K562 (cell line): ENCODE results near the gene RSRP1. TPM values are rescaled to one million over a fixed set of nuclear protein-coding genes. Genes with fewer than 3 reads are reported as not detected.

Experiments
- ARID2 ChIP-seq: fragments of 450-650 bp; IDR thresholded peaks from 2 replicates; pipeline ENCODE4 v1.6.1; 2017; ENCODE audit warnings: antibody characterized with exemption, mild to moderate bottlenecking
- BRCA1 ChIP-seq, 2 experiments: fragments of 450-650 bp in 1 of 2; sonication (generic) in 1 of 2; formaldehyde crosslinking in 1 of 2; IDR thresholded peaks; 2 replicates each; pipeline versions ENCODE4 v1.5.0 to v1.6.1; 2017 to 2020; ENCODE audit warnings: mild to moderate bottlenecking in 1 of 2, missing genetic modification reagents in 1 of 2
- BRD4 ChIP-seq: fragments of 200-600 bp; sonication (generic); IDR thresholded peaks from 2 replicates; pipeline ENCODE4 v1.6.1; 2017; ENCODE audit warnings: inconsistent platforms
- CBFB ChIP-seq: sonication (generic); formaldehyde crosslinking; IDR thresholded peaks from 2 replicates; pipeline ENCODE4 v1.4.0; 2020; ENCODE audit warnings: mild to moderate bottlenecking, missing genetic modification reagents
- ELK3 ChIP-seq: fragments of 450-650 bp; formaldehyde crosslinking; IDR thresholded peaks from 2 replicates; pipeline ENCODE4 v1.4.0; 2020; ENCODE audit warnings: mild to moderate bottlenecking
- HOXB6 ChIP-seq: fragments of 250-450 bp; sonication (Bioruptor Pico); IDR thresholded peaks from 2 replicates; pipeline ENCODE4 v1.5.1; 2022; ENCODE audit warnings: mild to moderate bottlenecking, borderline replicate concordance
- IRF9 ChIP-seq: fragments of 450-650 bp; IDR thresholded peaks from 2 replicates; pipeline ENCODE4 v1.6.1; 2016; ENCODE audit warnings: missing biosample characterization, missing genetic modification characterization
- KLF16 ChIP-seq: IDR thresholded peaks from 2 replicates; pipeline ENCODE4 v1.6.1; 2016; ENCODE audit warnings: antibody characterized with exemption
- MEF2D ChIP-seq: conservative IDR thresholded peaks from 2 replicates; pipeline ENCODE4 v1.6.1; 2016; ENCODE audit warnings: low read depth, missing genetic modification characterization, missing compliant biosample characterization
- NFE2L1 ChIP-seq: fragments of 450-650 bp; IDR thresholded peaks from 2 replicates; pipeline ENCODE4 v1.6.1; 2016; ENCODE audit warnings: missing genetic modification characterization, low read depth, mild to moderate bottlenecking, missing compliant biosample characterization, moderate library complexity, borderline replicate concordance
- RBFOX2 ChIP-seq: fragments of 200-400 bp; formaldehyde crosslinking; IDR thresholded peaks from 2 replicates; pipeline ENCODE4 v1.6.1; 2017; ENCODE audit warnings: low read depth, mild to moderate bottlenecking, low read length, moderate library complexity
- SMAD3 ChIP-seq: fragments of 450-650 bp; formaldehyde crosslinking; conservative IDR thresholded peaks from 2 replicates; pipeline ENCODE4 v1.4.0; 2020; ENCODE audit warnings: mild to moderate bottlenecking
- STAT5A ChIP-seq: IDR thresholded peaks from 2 replicates; pipeline ENCODE4 v1.6.1; 2012; ENCODE audit warnings: low read length, inconsistent platforms, borderline replicate concordance
- TCF15 ChIP-seq: fragments of 250-450 bp; sonication (Bioruptor Pico); IDR thresholded peaks from 2 replicates; pipeline ENCODE4 v1.8.0; 2022; ENCODE audit warnings: moderate library complexity, mild to moderate bottlenecking, inconsistent platforms
- ZKSCAN8 ChIP-seq: fragments of 200-800 bp; sonication (Bioruptor generic); IDR thresholded peaks from 2 replicates; pipeline ENCODE4 v1.6.1; 2016; ENCODE audit warnings: missing genetic modification characterization, missing compliant biosample characterization
- ZMIZ1 ChIP-seq, 2 experiments: fragments of 150-350 bp in 1 of 2; IDR thresholded peaks; 2 replicates each; pipeline ENCODE4 v1.6.1; 2012 to 2016; ENCODE audit warnings: low read depth in 2 of 2, low read length in 2 of 2, mild to moderate bottlenecking in 1 of 2, moderate library complexity in 1 of 2
- ZNF140 ChIP-seq: fragments of 250-450 bp; sonication (Bioruptor Pico); IDR thresholded peaks from 2 replicates; pipeline ENCODE4 v1.8.0; 2021; ENCODE audit warnings: moderate library complexity, mild to moderate bottlenecking, inconsistent platforms
- ZNF347 ChIP-seq: fragments of 450-650 bp; formaldehyde crosslinking; IDR thresholded peaks from 2 replicates; pipeline ENCODE4 v1.4.0; 2020; ENCODE audit warnings: low read depth, mild to moderate bottlenecking, moderate library complexity
- ZNF511 ChIP-seq: sonication (generic); formaldehyde crosslinking; IDR thresholded peaks from 2 replicates; pipeline ENCODE4 v1.8.0; 2022; ENCODE audit warnings: mild to moderate bottlenecking, missing genetic modification reagents
- ZNF589 ChIP-seq: fragments of 200-800 bp; sonication (Bioruptor generic); IDR thresholded peaks from 2 replicates; pipeline ENCODE4 v1.6.1; 2016; ENCODE audit warnings: low read depth, missing genetic modification characterization, missing compliant biosample characterization
- ZNF75A ChIP-seq: fragments of 450-650 bp; formaldehyde crosslinking; IDR thresholded peaks from 2 replicates; pipeline ENCODE4 v1.4.0; 2020; ENCODE audit warnings: mild to moderate bottlenecking
- polyA plus RNA-seq, 8 experiments: library from polyadenylated mRNA; depleted of rRNA in 4 of 8; stranded (reverse) in 5 of 8; unstranded in 3 of 8; fragments of >200 nt; fragmentation: Nextera tagmentation in 2 of 8; fragmentation: Illumina TruSeq in 1 of 8; extraction: Ambion mirVana in 2 of 8; extraction: Trizol in 1 of 8; gene quantifications; 2 replicates each; pipeline versions ENCODE4 v1.2.1 to v1.2.3, GENCODE V29; 2011 to 2014; ENCODE audit warnings: inconsistent platforms in 1 of 8, missing spikeins in 1 of 8
- total RNA-seq, 7 experiments: library from RNA; depleted of rRNA in 6 of 7; stranded (reverse); fragments of >200 nt in 6 of 7; fragmentation: Illumina TruSeq in 2 of 7; extraction: Trizol in 2 of 7; gene quantifications; 2 replicates each; pipeline versions ENCODE4 v1.2.1 to v1.2.3, GENCODE V29; 2011 to 2021; ENCODE audit warnings: low replicate concordance in 1 of 7
- TF ChIP-seq, protein P1 (sequence below): fragments of 450-650 bp; formaldehyde crosslinking; conservative IDR thresholded peaks from 2 replicates; pipeline ENCODE4 v1.4.0; 2022; ENCODE audit warnings: mild to moderate bottlenecking, missing genetic modification characterization

Gene RSRP1
- total and polyA plus RNA-seq, 9 of the 15 experiments (the other 6 are each of a cell fraction or from before 2014, with no cell fraction given), result 27.2 to 283 (median 146) TPM

GRCh38 chr1:25246600-25247023 lies 642 bp downstream of the RSRP1 start (continued):
- no peak for TF ChIP-seq ZMIZ1 (IDR thresholded peaks at IDR 0.05; ENCODE audit: low read depth in 2 of 2, low read length in 2 of 2)
- no peak for TF ChIP-seq ARID2
- no peak for TF ChIP-seq HOXB6 (CRISPR knock-in tag)
- TF ChIP-seq NFE2L1 (tag), result no peak
- no peak for TF ChIP-seq ZNF75A (CRISPR knock-in tag)
- TF ChIP-seq ZNF589 (CRISPR knock-in tag), result no peak
- TF ChIP-seq BRD4, result no peak
- no peak for TF ChIP-seq SMAD3 (CRISPR knock-in tag)
- no peak for TF ChIP-seq IRF9 (tag)
- TF ChIP-seq ZKSCAN8 (CRISPR knock-in tag), result no peak
- TF ChIP-seq ZNF347 (CRISPR knock-in tag), result no peak
- TF ChIP-seq, protein P1, sequence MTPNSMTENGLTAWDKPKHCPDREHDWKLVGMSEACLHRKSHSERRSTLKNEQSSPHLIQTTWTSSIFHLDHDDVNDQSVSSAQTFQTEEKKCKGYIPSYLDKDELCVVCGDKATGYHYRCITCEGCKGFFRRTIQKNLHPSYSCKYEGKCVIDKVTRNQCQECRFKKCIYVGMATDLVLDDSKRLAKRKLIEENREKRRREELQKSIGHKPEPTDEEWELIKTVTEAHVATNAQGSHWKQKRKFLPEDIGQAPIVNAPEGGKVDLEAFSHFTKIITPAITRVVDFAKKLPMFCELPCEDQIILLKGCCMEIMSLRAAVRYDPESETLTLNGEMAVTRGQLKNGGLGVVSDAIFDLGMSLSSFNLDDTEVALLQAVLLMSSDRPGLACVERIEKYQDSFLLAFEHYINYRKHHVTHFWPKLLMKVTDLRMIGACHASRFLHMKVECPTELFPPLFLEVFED (CRISPR knock-in tag), result no peak
- TF ChIP-seq ELK3 (CRISPR knock-in tag), result no peak
- TF ChIP-seq MEF2D (tag), result no peak
- peak; percentile 75 for TF ChIP-seq ZNF511 (CRISPR knock-in tag)
- no peak for TF ChIP-seq STAT5A
- TF ChIP-seq BRCA1 (IDR thresholded peaks at IDR 0.05), result no peak
- TF ChIP-seq BRCA1 (CRISPR knock-in tag; IDR thresholded peaks at IDR 0.05), result no peak; the same call in 1 of the 2 replicates
- no peak for TF ChIP-seq RBFOX2
- TF ChIP-seq KLF16, result no peak
- TF ChIP-seq CBFB (CRISPR knock-in tag), result peak; percentile 39; the same call in 1 of the 2 replicates
- TF ChIP-seq TCF15 (CRISPR knock-in tag), result no peak
- no peak for TF ChIP-seq ZNF140
